Nephron (organoid): ENCODE results near the gene NDST3.
A peak's percentile ranks its signal among the peaks of the same experiment; 100 is the strongest.

Experiments
- H3K27ac Mint-ChIP-seq, 3 experiments: 2 replicates each; pipeline ENCODE4 v1.8.0; 2020; ENCODE audit warnings: mixed read lengths in 3 of 3, mild to moderate bottlenecking in 2 of 3, moderate library complexity in 1 of 3
- H3K27me3 Mint-ChIP-seq: 2 replicates; pipeline ENCODE4 v1.8.0; 2021; ENCODE audit warnings: low read depth, mild to moderate bottlenecking, moderate library complexity, mixed read lengths
- H3K36me3 Mint-ChIP-seq: 2 replicates; pipeline ENCODE4 v1.8.0; 2020; ENCODE audit warnings: low read depth, mixed read lengths
- H3K4me1 Mint-ChIP-seq: 2 replicates; pipeline ENCODE4 v1.8.0; 2020; ENCODE audit warnings: mixed read lengths
- H3K4me3 Mint-ChIP-seq, 3 experiments: 2 replicates each; pipeline ENCODE4 v1.8.0; 2020; ENCODE audit warnings: mild to moderate bottlenecking in 3 of 3, mixed read lengths in 3 of 3, moderate library complexity in 2 of 3
- H3K9me3 Mint-ChIP-seq: 2 replicates; pipeline ENCODE4 v1.8.0; 2020; ENCODE audit warnings: mixed read lengths
- CTCF ChIP-seq, 3 experiments: fragments of 200-600 bp; sonication (generic); IDR thresholded peaks; one replicate each; pipeline ENCODE4 v1.5.0; 2021; ENCODE audit warnings: antibody characterized with exemption in 3 of 3; ENCODE audit not compliant: unreplicated experiment in 3 of 3

Gene NDST3

DNA sequence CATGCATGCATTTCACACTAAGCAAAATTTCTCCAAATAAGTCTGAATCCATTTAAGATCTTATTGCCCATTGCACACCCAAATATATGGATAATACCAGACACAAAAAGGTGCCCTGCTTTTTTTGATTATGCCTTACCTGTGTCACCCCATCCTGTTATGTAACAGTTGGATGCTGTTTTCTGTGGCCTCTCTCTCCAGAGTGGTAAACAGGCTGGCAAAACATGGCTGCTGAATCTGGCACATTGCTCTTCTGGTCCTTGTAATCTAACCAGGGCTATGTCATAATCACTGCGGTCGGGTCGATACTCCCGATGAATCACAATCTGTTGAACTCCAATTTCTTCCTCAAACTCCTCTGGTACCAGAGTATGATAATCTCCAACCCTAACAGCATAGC lies 248.4 kb downstream of the NDST3 start:
- TF ChIP-seq CTCF (IDR thresholded peaks at IDR 0.05; ENCODE audit: unreplicated experiment in 3 of 3) = no peak
- Mint-ChIP-seq H3K27ac (peak overlapping the region in 2 of 3 experiments; percentile 68 to 81), H3K4me3 (peak overlapping the region in 1 of 3 experiments; percentile 43), H3K4me1 (peaks cover 40% of the 10 kb centered on the region), H3K36me3 (peaks cover 20% of the 10 kb centered on the region), H3K27me3 (no peaks in the 10 kb centered on the region), H3K9me3 (no peaks in the 10 kb centered on the region)

- Mint-ChIP-seq H3K36me3 (peaks cover 20% of the 10 kb centered on the region), H3K4me3 (no peak overlapping the region), H3K27ac (no peak overlapping the region), H3K4me1 (peaks cover 36% of the 10 kb centered on the region), H3K9me3 (no peaks in the 10 kb centered on the region), H3K27me3 (no peaks in the 10 kb centered on the region)
- no peak for TF ChIP-seq CTCF (IDR thresholded peaks at IDR 0.05; ENCODE audit: unreplicated experiment in 3 of 3)
Observed at GRCh38 chr4:118284169-118284568, 249.9 kb downstream of the NDST3 start.

- Mint-ChIP-seq H3K4me3 (no peak overlapping the region), H3K9me3 (no peaks in the 10 kb centered on the region), H3K36me3 (peaks cover 17% of the 10 kb centered on the region), H3K27ac (peak overlapping the region in 1 of 3 experiments; percentile 2), H3K27me3 (no peaks in the 10 kb centered on the region), H3K4me1 (peaks cover 35% of the 10 kb centered on the region)
- TF ChIP-seq CTCF (IDR thresholded peaks at IDR 0.05; ENCODE audit: unreplicated experiment in 3 of 3) = no peak
Observed at GRCh38 chr4:118285931-118286330, 251.6 kb downstream of the NDST3 start.

DNA sequence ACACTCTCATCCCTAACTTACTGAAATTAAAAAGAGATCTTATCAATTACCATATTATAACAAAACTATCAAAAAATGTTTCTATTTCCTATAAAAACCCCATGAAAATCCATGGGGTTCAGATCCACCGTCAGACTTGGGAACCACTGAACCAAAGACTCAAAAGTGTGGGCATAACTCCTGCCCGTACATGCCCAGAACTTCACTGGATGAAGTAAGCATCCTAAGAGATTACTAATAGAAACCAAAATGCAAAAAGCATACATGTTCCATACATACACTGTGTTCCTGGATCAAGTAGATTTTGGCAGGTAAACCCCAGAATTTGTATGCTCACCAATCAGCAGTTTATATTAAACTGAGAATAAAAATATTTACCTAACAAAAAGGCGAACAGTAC lies 252.4 kb downstream of the NDST3 start:
- no peak for TF ChIP-seq CTCF (IDR thresholded peaks at IDR 0.05; ENCODE audit: unreplicated experiment in 3 of 3)
- Mint-ChIP-seq H3K4me3 (no peak overlapping the region), H3K36me3 (peaks cover 11% of the 10 kb centered on the region), H3K9me3 (no peaks in the 10 kb centered on the region), H3K4me1 (peaks cover 32% of the 10 kb centered on the region), H3K27me3 (no peaks in the 10 kb centered on the region), H3K27ac (no peak overlapping the region)

GRCh38 chr4:118287711-118288451 lies 253.6 kb downstream of the NDST3 start:
- H3K36me3 Mint-ChIP-seq = peaks cover 4% of the 10 kb centered on the region
- peak overlapping the region in 2 of 3 experiments; percentile 57 to 62 for H3K27ac Mint-ChIP-seq
- no peak for TF ChIP-seq CTCF (IDR thresholded peaks at IDR 0.05; ENCODE audit: unreplicated experiment in 3 of 3)
- H3K27me3 Mint-ChIP-seq = no peaks in the 10 kb centered on the region
- peaks cover 23% of the 10 kb centered on the region for H3K4me1 Mint-ChIP-seq
- H3K4me3 Mint-ChIP-seq = no peak overlapping the region
- H3K9me3 Mint-ChIP-seq = no peaks in the 10 kb centered on the region

- TF ChIP-seq CTCF (IDR thresholded peaks at IDR 0.05; ENCODE audit: unreplicated experiment in 3 of 3) = no peak
- peaks cover 20% of the 10 kb centered on the region for H3K4me1 Mint-ChIP-seq
- peak overlapping the region; percentile 61 to 86 (median 79) for H3K27ac Mint-ChIP-seq
- H3K36me3 Mint-ChIP-seq = no peaks in the 10 kb centered on the region
- no peaks in the 10 kb centered on the region for H3K27me3 Mint-ChIP-seq
- no peaks in the 10 kb centered on the region for H3K9me3 Mint-ChIP-seq
- peak overlapping the region in 1 of 3 experiments; percentile 0 for H3K4me3 Mint-ChIP-seq
Observed at GRCh38 chr4:118289794-118290193, 255.5 kb downstream of the NDST3 start.
